Astrocyte (in vitro differentiated cells and primary cell): ENCODE results near the gene SIRPB2. TPM values are rescaled to one million over a fixed set of nuclear protein-coding genes. Genes with fewer than 3 reads are reported as not detected.

ENCODE experiments used
- DNase-seq: peaks from one replicate; pipeline ENCODE4 v3.0.0-alpha.2; 2010; ENCODE audit warnings: low read depth
- FAIRE-seq: peaks from 2 replicates; lab custom pipeline; 2011; peaks lifted over from hg19 to GRCh38; lab: Jason Lieb, UNC
- H2AFZ ChIP-seq: 2 replicates; pipeline ENCODE4 v1.6.0; 2012; ENCODE audit warnings: low read depth, low read length, inconsistent platforms
- H3K27ac ChIP-seq: 2 replicates; pipeline ENCODE4 v1.5.1; 2011; ENCODE audit warnings: low read depth, low read length, inconsistent platforms
- H3K27me3 ChIP-seq: 2 replicates; pipeline ENCODE4 v1.6.0; 2011; ENCODE audit warnings: low read length, inconsistent platforms; ENCODE audit not compliant: insufficient read depth
- H3K36me3 ChIP-seq: 2 replicates; pipeline ENCODE4 v1.5.1; 2011; ENCODE audit warnings: low read length, inconsistent platforms; ENCODE audit not compliant: insufficient read depth
- H3K4me1 ChIP-seq: 2 replicates; pipeline ENCODE4 v1.5.1; 2011; ENCODE audit warnings: low read length, inconsistent platforms; ENCODE audit not compliant: insufficient read depth
- H3K4me2 ChIP-seq: 2 replicates; pipeline ENCODE4 v1.6.0; 2012; ENCODE audit warnings: low read length, inconsistent platforms
- H3K4me3 ChIP-seq: 2 replicates; pipeline ENCODE4 v1.5.1; 2011; ENCODE audit warnings: low read depth, mild to moderate bottlenecking, low read length, inconsistent platforms; ENCODE audit not compliant: insufficient read depth
- H3K79me2 ChIP-seq: 2 replicates; pipeline ENCODE4 v1.6.0; 2012; ENCODE audit warnings: mild to moderate bottlenecking, low read length, inconsistent platforms; ENCODE audit not compliant: insufficient read depth
- H3K9ac ChIP-seq: 2 replicates; pipeline ENCODE4 v1.6.0; 2012; ENCODE audit warnings: mild to moderate bottlenecking, low read length, inconsistent platforms
- H3K9me3 ChIP-seq: 2 replicates; pipeline ENCODE4 v1.5.1; 2012; ENCODE audit warnings: low read depth, mild to moderate bottlenecking, low read length, inconsistent platforms; ENCODE audit not compliant: insufficient read depth
- H4K20me1 ChIP-seq: 2 replicates; pipeline ENCODE4 v1.6.0; 2012; ENCODE audit warnings: low read length, inconsistent platforms; ENCODE audit not compliant: insufficient read depth
- H3K27ac Mint-ChIP-seq: one replicate; pipeline ENCODE4 v1.8.0; 2021; ENCODE audit warnings: mild to moderate bottlenecking, mixed read lengths; ENCODE audit not compliant: unreplicated experiment
- H3K27me3 Mint-ChIP-seq: one replicate; pipeline ENCODE4 v1.8.0; 2021; ENCODE audit warnings: low read depth, mixed read lengths; ENCODE audit not compliant: unreplicated experiment
- H3K36me3 Mint-ChIP-seq: one replicate; pipeline ENCODE4 v1.8.0; 2021; ENCODE audit warnings: low read depth, mixed read lengths; ENCODE audit not compliant: unreplicated experiment
- H3K4me1 Mint-ChIP-seq: one replicate; pipeline ENCODE4 v1.8.0; 2021; ENCODE audit warnings: low read depth, mixed read lengths; ENCODE audit not compliant: unreplicated experiment
- H3K4me3 Mint-ChIP-seq: one replicate; pipeline ENCODE4 v1.8.0; 2021; ENCODE audit warnings: mild to moderate bottlenecking, moderate library complexity, mixed read lengths; ENCODE audit not compliant: unreplicated experiment
- H3K9me3 Mint-ChIP-seq: one replicate; pipeline ENCODE4 v1.8.0; 2021; ENCODE audit warnings: mild to moderate bottlenecking, mixed read lengths; ENCODE audit not compliant: unreplicated experiment
- EZH2 ChIP-seq: IDR thresholded peaks from 2 replicates; pipeline ENCODE4 v1.6.1; 2012; ENCODE audit warnings: mild to moderate bottlenecking, low read length, inconsistent platforms; ENCODE audit not compliant: insufficient read depth
- total RNA-seq: library from RNA; stranded (reverse); gene quantifications from 2 replicates; pipeline ENCODE4 v1.2.1, GENCODE V29; 2021
- TF ChIP-seq, protein P1 (sequence below): IDR thresholded peaks from 2 replicates; pipeline ENCODE4 v1.5.1; 2011; ENCODE audit warnings: low read depth, mild to moderate bottlenecking, inconsistent platforms, low read length, moderate library complexity; ENCODE audit not compliant: insufficient read depth

Gene SIRPB2
- total RNA-seq, 1 donor from 2014 or later = not detected

DNA sequence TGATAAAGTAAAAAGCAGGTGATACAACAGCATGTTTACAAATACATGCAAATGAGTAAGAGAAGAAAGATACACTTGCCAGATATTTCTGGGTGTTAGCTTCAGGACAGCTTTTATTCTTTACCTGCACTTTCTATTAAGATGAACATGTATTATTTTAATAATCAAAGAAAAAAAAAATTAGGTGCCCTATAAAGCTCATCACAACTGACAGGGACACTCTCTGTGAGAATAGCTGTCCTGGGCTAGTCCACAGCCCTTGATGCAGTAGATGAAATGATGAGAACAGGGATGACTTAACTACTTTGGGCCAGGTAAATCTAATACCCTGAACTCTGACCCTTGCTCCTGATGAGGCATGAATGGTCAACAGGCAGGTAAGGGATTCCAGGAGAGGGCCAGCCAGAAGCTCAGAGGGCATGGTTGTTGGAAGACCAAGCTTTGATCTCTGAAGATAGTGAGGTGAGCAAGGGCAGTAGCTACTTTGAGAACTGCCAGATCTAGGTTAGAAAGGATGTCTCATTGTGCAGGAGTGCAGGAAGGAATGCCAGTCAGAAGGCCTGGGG, 40.2 kb downstream of the SIRPB2 start:
- H3K4me1 ChIP-seq = peaks cover 7% of the 10 kb centered on the region
- peaks cover 22% of the 10 kb centered on the region for H4K20me1 ChIP-seq
- H3K27ac ChIP-seq = no peak overlapping the region
- no peak overlapping the region for H3K9ac ChIP-seq
- H3K36me3 ChIP-seq = peaks cover 94% of the 10 kb centered on the region
- H3K27ac Mint-ChIP-seq = no peak overlapping the region
- H3K4me3 ChIP-seq = no peak overlapping the region
- H3K36me3 Mint-ChIP-seq = peaks cover 28% of the 10 kb centered on the region
- peaks cover 23% of the 10 kb centered on the region for H3K9me3 ChIP-seq
- H3K79me2 ChIP-seq = no peaks in the 10 kb centered on the region
- no peak overlapping the region for H3K4me2 ChIP-seq
- H3K27me3 Mint-ChIP-seq = no peaks in the 10 kb centered on the region
- H3K4me3 Mint-ChIP-seq = no peak overlapping the region
- H3K9me3 Mint-ChIP-seq = no peaks in the 10 kb centered on the region
- DNase-seq (no peak), FAIRE-seq (no peak)
- H3K27me3 ChIP-seq = no peaks in the 10 kb centered on the region
- TF ChIP-seq, protein P1, sequence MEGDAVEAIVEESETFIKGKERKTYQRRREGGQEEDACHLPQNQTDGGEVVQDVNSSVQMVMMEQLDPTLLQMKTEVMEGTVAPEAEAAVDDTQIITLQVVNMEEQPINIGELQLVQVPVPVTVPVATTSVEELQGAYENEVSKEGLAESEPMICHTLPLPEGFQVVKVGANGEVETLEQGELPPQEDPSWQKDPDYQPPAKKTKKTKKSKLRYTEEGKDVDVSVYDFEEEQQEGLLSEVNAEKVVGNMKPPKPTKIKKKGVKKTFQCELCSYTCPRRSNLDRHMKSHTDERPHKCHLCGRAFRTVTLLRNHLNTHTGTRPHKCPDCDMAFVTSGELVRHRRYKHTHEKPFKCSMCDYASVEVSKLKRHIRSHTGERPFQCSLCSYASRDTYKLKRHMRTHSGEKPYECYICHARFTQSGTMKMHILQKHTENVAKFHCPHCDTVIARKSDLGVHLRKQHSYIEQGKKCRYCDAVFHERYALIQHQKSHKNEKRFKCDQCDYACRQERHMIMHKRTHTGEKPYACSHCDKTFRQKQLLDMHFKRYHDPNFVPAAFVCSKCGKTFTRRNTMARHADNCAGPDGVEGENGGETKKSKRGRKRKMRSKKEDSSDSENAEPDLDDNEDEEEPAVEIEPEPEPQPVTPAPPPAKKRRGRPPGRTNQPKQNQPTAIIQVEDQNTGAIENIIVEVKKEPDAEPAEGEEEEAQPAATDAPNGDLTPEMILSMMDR = no peak
- no peak for TF ChIP-seq EZH2
- peaks cover 12% of the 10 kb centered on the region for H3K4me1 Mint-ChIP-seq
- no peak overlapping the region for H2AFZ ChIP-seq

DNA sequence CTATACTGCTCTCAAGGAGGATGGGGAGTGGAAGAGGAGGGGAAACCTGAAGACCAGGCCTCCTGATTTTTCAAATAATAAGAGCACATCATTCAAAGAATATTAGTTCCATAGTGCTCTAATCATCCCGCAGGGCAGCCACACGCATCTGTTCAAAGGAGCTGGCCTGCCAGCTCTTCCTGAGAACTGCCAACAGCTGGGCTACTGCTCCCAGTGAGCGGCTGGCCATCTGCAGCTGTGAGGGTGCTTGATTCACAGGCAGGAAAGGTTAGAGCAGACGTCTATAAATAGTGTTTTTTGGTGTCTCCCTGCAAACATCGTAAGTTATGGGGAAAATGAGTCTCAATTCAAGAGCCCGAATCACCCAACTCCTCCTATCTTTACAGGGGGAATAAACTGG, 41.9 kb downstream of the SIRPB2 start:
- no peak for TF ChIP-seq EZH2
- TF ChIP-seq, protein P1 = no peak
- Mint-ChIP-seq H3K4me3 (peak overlapping the region; percentile 42), H3K36me3 (peaks cover 29% of the 10 kb centered on the region), H3K27ac (no peak overlapping the region), H3K27me3 (no peaks in the 10 kb centered on the region), H3K9me3 (no peaks in the 10 kb centered on the region), H3K4me1 (peaks cover 3% of the 10 kb centered on the region)
- Histone ChIP-seq H2AFZ (no peak overlapping the region), H3K4me2 (no peak overlapping the region), H3K27me3 (no peaks in the 10 kb centered on the region), H3K9me3 (peaks cover 23% of the 10 kb centered on the region), H3K27ac (no peak overlapping the region), H3K9ac (no peak overlapping the region), H3K36me3 (peaks cover 98% of the 10 kb centered on the region), H3K4me3 (no peak overlapping the region), H3K4me1 (no peaks in the 10 kb centered on the region), H3K79me2 (no peaks in the 10 kb centered on the region), H4K20me1 (peaks cover 17% of the 10 kb centered on the region)
- no peak for FAIRE-seq
- DNase-seq = no peak

DNA sequence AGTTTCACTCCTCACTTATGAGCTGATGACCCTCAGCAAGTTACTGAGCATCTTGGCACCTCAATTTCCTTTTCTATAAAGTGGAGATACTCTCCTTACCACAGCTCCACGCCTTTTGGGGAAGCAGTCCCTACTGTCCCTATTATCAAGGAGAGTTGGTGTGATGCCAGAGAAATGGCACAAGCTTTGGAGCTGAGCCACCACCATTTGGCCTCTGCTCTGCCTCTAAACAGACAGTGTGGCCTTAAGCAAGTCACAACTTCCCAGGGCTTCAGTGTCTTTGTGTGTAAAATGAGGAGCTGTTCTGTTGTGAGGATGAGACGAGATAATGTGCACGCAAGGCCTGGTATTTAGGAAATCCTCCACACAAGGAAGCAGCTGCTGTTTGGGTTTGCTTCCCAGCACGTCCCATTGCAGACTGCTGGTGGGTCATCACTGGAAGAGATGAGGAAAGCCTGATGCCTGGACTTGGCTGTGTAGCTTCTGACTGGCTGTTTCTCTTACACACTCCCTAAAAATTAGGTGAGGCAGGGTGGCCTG, 43.1 kb downstream of the SIRPB2 start:
- no peak overlapping the region for H2AFZ ChIP-seq
- DNase-seq (no peak), FAIRE-seq (no peak)
- H3K9ac ChIP-seq = no peak overlapping the region
- Mint-ChIP-seq H3K27ac (no peak overlapping the region), H3K36me3 (peaks cover 34% of the 10 kb centered on the region), H3K27me3 (no peaks in the 10 kb centered on the region), H3K9me3 (no peaks in the 10 kb centered on the region), H3K4me3 (no peak overlapping the region), H3K4me1 (peaks cover 3% of the 10 kb centered on the region)
- H3K9me3 ChIP-seq = peaks cover 23% of the 10 kb centered on the region
- peaks cover 19% of the 10 kb centered on the region for H4K20me1 ChIP-seq
- TF ChIP-seq, protein P1 = no peak
- no peak for TF ChIP-seq EZH2
- H3K79me2 ChIP-seq = no peaks in the 10 kb centered on the region
- H3K4me3 ChIP-seq = no peak overlapping the region
- no peak overlapping the region for H3K4me2 ChIP-seq
- no peak overlapping the region for H3K27ac ChIP-seq
- no peaks in the 10 kb centered on the region for H3K4me1 ChIP-seq
- no peaks in the 10 kb centered on the region for H3K27me3 ChIP-seq
- H3K36me3 ChIP-seq = peaks cover 92% of the 10 kb centered on the region
